Lower leg skin (tissue), 3 donors: ENCODE measurements around the gene VSNL1.

Experiments used
- POLR2A ChIP-seq, 2 donors: fragments of 450-650 bp; IDR thresholded peaks; one replicate each; pipeline ENCODE4 v1.6.1; 2016 to 2017; ENCODE audit warnings: antibody characterized with exemption in 2 of 2, mild to moderate bottlenecking in 1 of 2, moderate library complexity in 1 of 2
- TF ChIP-seq, protein P1 (sequence below), 3 donors: fragments of 450-650 bp; IDR thresholded peaks; one replicate each; pipeline ENCODE4 v1.5.1; 2016; ENCODE audit warnings: antibody characterized with exemption in 3 of 3, mild to moderate bottlenecking in 3 of 3, moderate library complexity in 2 of 3

DNA sequence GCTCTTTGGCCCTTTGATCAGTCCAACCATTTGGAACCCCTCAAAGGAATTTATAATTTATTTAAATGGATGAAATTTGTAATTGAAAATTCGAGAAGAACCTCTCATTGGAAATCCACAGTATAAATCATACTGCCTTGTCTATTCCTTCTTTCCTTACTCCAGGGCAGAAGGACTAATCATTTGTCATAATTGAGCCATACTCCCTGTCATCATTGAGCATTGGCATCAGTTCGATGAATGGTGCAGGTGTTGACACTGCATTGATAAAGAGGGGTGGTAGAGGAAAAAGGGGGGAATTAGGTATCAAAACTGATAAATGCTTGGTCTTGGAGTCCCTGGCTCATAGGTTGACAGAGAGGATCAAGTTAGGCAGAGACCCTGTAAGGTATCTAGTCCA lies 2.0 kb downstream of the VSNL1 start:
- TF ChIP-seq, protein P1, sequence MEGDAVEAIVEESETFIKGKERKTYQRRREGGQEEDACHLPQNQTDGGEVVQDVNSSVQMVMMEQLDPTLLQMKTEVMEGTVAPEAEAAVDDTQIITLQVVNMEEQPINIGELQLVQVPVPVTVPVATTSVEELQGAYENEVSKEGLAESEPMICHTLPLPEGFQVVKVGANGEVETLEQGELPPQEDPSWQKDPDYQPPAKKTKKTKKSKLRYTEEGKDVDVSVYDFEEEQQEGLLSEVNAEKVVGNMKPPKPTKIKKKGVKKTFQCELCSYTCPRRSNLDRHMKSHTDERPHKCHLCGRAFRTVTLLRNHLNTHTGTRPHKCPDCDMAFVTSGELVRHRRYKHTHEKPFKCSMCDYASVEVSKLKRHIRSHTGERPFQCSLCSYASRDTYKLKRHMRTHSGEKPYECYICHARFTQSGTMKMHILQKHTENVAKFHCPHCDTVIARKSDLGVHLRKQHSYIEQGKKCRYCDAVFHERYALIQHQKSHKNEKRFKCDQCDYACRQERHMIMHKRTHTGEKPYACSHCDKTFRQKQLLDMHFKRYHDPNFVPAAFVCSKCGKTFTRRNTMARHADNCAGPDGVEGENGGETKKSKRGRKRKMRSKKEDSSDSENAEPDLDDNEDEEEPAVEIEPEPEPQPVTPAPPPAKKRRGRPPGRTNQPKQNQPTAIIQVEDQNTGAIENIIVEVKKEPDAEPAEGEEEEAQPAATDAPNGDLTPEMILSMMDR (IDR thresholded peaks at IDR 0.05): no peak
- no peak for TF ChIP-seq POLR2A (IDR thresholded peaks at IDR 0.05)
